Thoracic aorta (tissue), 2 donors: ENCODE data around the gene WNT1. TPM values are rescaled to one million over a fixed set of nuclear protein-coding genes. Genes with fewer than 3 reads are reported as not detected.

Experiments used
- ATAC-seq: fragments of 150-250 bp; one replicate; pipeline ENCODE4 v1.8.0; 2017; ENCODE audit warnings: low read depth; ENCODE audit not compliant: insufficient number of reproducible peaks, low FRiP score
- DNase-seq: peaks from one replicate; pipeline ENCODE4 v3.0.0-alpha.2; 2020; ENCODE audit warnings: low spot score
- H3K27ac ChIP-seq, 2 donors: fragments of 200-600 bp; sonication (generic); 1 replicate in 1 of 2; 2 replicates in 1 of 2; pipeline ENCODE4 v1.5.1; 2016; ENCODE audit warnings: mild to moderate bottlenecking in 2 of 2, moderate library complexity in 2 of 2
- H3K27me3 ChIP-seq: fragments of 200-600 bp; sonication (generic); replicated peaks from 2 replicates; pipeline ENCODE4 v1.6.0; 2016; ENCODE audit warnings: mild to moderate bottlenecking; ENCODE audit not compliant: insufficient read depth
- H3K36me3 ChIP-seq: fragments of 200-600 bp; sonication (generic); one replicate; pipeline ENCODE4 v1.5.1; 2016
- H3K4me1 ChIP-seq, 2 donors: fragments of 200-600 bp; sonication (generic); 1 replicate in 1 of 2; 2 replicates in 1 of 2; pipeline versions ENCODE4 v1.5.1 to v1.6.0; 2016; ENCODE audit warnings: low read depth in 2 of 2, mild to moderate bottlenecking in 1 of 2; ENCODE audit not compliant: control insufficient read depth in 1 of 2
- H3K4me3 ChIP-seq: fragments of 200-600 bp; sonication (generic); 2 replicates; pipeline ENCODE4 v1.5.1; 2016; ENCODE audit warnings: mild to moderate bottlenecking
- H3K9me3 ChIP-seq: fragments of 200-600 bp; sonication (generic); 2 replicates; pipeline ENCODE4 v1.5.1; 2016
- CTCF ChIP-seq: fragments of 200-600 bp; sonication (generic); IDR thresholded peaks from one replicate; pipeline ENCODE4 v1.5.1; 2019; ENCODE audit warnings: antibody characterized with exemption
- total RNA-seq, 2 donors: library from RNA; depleted of rRNA; stranded (reverse); fragments of >200 nt; gene quantifications; one replicate each; pipeline versions ENCODE4 v1.1.0 to v1.2.3, GENCODE V29; 2016

Gene WNT1
- total RNA-seq, 2 donors from 2014 or later = 1.2 TPM; not detected in 1

GRCh38 chr12:48958049-48958388, 20.1 kb upstream of the WNT1 start:
- Histone ChIP-seq H3K36me3 (no peaks in the 10 kb centered on the region), H3K4me1 (peaks cover 3 to 27% of the 10 kb centered on the region in 2 donors), H3K4me3 (peak overlapping the region; percentile 87), H3K27me3 (no peaks in the 10 kb centered on the region), H3K9me3 (no peaks in the 10 kb centered on the region), H3K27ac (peak overlapping the region in 1 of 2 donors; percentile 72)
- no peak for ATAC-seq
- DNase-seq = no peak
- no peak for TF ChIP-seq CTCF

- no peak for TF ChIP-seq CTCF
- no peak for DNase-seq
- no peak for ATAC-seq
- no peaks in the 10 kb centered on the region for H3K9me3 ChIP-seq
- no peaks in the 10 kb centered on the region for H3K27me3 ChIP-seq
- H3K27ac ChIP-seq = no peak overlapping the region
- peaks cover 0 to 12% of the 10 kb centered on the region in 2 donors for H3K4me1 ChIP-seq
- no peaks in the 10 kb centered on the region for H3K36me3 ChIP-seq
- no peak overlapping the region for H3K4me3 ChIP-seq
Observed at GRCh38 chr12:48960834-48961233, 17.3 kb upstream of the WNT1 start.

GRCh38 chr12:48961331-48961730, 16.8 kb upstream of the WNT1 start:
- Histone ChIP-seq H3K27ac (no peak overlapping the region), H3K9me3 (no peaks in the 10 kb centered on the region), H3K27me3 (no peaks in the 10 kb centered on the region), H3K4me3 (no peak overlapping the region), H3K4me1 (peaks cover 0 to 8% of the 10 kb centered on the region in 2 donors), H3K36me3 (no peaks in the 10 kb centered on the region)
- ATAC-seq = no peak
- TF ChIP-seq CTCF = no peak
- DNase-seq = no peak

- H3K27ac ChIP-seq = no peak overlapping the region
- no peaks in the 10 kb centered on the region for H3K36me3 ChIP-seq
- TF ChIP-seq CTCF = no peak
- H3K4me3 ChIP-seq = no peak overlapping the region
- peaks cover 0 to 8% of the 10 kb centered on the region in 2 donors for H3K4me1 ChIP-seq
- H3K9me3 ChIP-seq = no peaks in the 10 kb centered on the region
- DNase-seq (no peak), ATAC-seq (no peak)
- no peaks in the 10 kb centered on the region for H3K27me3 ChIP-seq
Observed at GRCh38 chr12:48961801-48962200, 16.3 kb upstream of the WNT1 start.

- DNase-seq = no peak
- Histone ChIP-seq H3K9me3 (no peaks in the 10 kb centered on the region), H3K27me3 (no peaks in the 10 kb centered on the region), H3K36me3 (no peaks in the 10 kb centered on the region), H3K4me3 (no peak overlapping the region), H3K4me1 (peaks cover 7 to 10% of the 10 kb centered on the region in 2 donors), H3K27ac (no peak overlapping the region)
- ATAC-seq = no peak
- no peak for TF ChIP-seq CTCF
Observed at GRCh38 chr12:48965298-48965838, 12.8 kb upstream of the WNT1 start.
